ENCODE results near the gene KIAA1755.

KIAA1755 gene

GRCh38 chr20:38222231-38222922 lies 38.2 kb downstream of the KIAA1755 start:
- 69% methylated on average over 12 of the region's 12 CpGs for WGBS
- Histone ChIP-seq H3K27ac (ENCODE audit: low read depth, low read length) (no peak overlapping the region), H3K27me3 (ENCODE audit: insufficient read depth, low read length) (no peaks in the 10 kb centered on the region), H3K36me3 (ENCODE audit: insufficient read depth, low read length) (no peaks in the 10 kb centered on the region), H3K9me3 (ENCODE audit: insufficient read depth, low read depth, low read length) (no peaks in the 10 kb centered on the region), H3K9ac (ENCODE audit: low read depth, low read length) (no peak overlapping the region), H3K4me1 (ENCODE audit: insufficient read depth, low read length) (no peaks in the 10 kb centered on the region; the same call in 1 of the 2 replicates), H3K4me3 (ENCODE audit: low read length) (no peak overlapping the region)

GRCh38 chr20:38221119-38221589 lies 39.4 kb downstream of the KIAA1755 start:
- Histone ChIP-seq H3K36me3 (ENCODE audit: insufficient read depth, low read length) (no peaks in the 10 kb centered on the region), H3K4me3 (ENCODE audit: low read length) (no peak overlapping the region), H3K27me3 (ENCODE audit: insufficient read depth, low read length) (no peaks in the 10 kb centered on the region), H3K9ac (ENCODE audit: low read depth, low read length) (no peak overlapping the region), H3K9me3 (ENCODE audit: insufficient read depth, low read depth, low read length) (no peaks in the 10 kb centered on the region), H3K4me1 (ENCODE audit: insufficient read depth, low read length) (no peaks in the 10 kb centered on the region; the same call in 1 of the 2 replicates), H3K27ac (ENCODE audit: low read depth, low read length) (no peak overlapping the region)
- WGBS, result 17% methylated on average over 11 of the region's 11 CpGs

- no peak overlapping the region for H3K27ac ChIP-seq (ENCODE audit: low read depth, low read length)
- no peak overlapping the region for H3K9ac ChIP-seq (ENCODE audit: low read depth, low read length)
- no peaks in the 10 kb centered on the region for H3K9me3 ChIP-seq (ENCODE audit: insufficient read depth, low read depth, low read length)
- no peak overlapping the region for H3K4me3 ChIP-seq (ENCODE audit: low read length)
- 77% methylated on average over 11 of the region's 11 CpGs for WGBS
- H3K27me3 ChIP-seq (ENCODE audit: insufficient read depth, low read length), result no peaks in the 10 kb centered on the region
- no peaks in the 10 kb centered on the region; the same call in 1 of the 2 replicates for H3K4me1 ChIP-seq (ENCODE audit: insufficient read depth, low read length)
- no peaks in the 10 kb centered on the region for H3K36me3 ChIP-seq (ENCODE audit: insufficient read depth, low read length)
Measured at GRCh38 chr20:38220587-38221118, 39.9 kb downstream of the KIAA1755 start.

- Histone ChIP-seq H3K4me3 (ENCODE audit: low read length) (no peak overlapping the region), H3K4me1 (ENCODE audit: insufficient read depth, low read length) (no peaks in the 10 kb centered on the region; the same call in 1 of the 2 replicates), H3K9ac (ENCODE audit: low read depth, low read length) (no peak overlapping the region), H3K27me3 (ENCODE audit: insufficient read depth, low read length) (no peaks in the 10 kb centered on the region), H3K36me3 (ENCODE audit: insufficient read depth, low read length) (no peaks in the 10 kb centered on the region), H3K9me3 (ENCODE audit: insufficient read depth, low read depth, low read length) (no peaks in the 10 kb centered on the region), H3K27ac (ENCODE audit: low read depth, low read length) (no peak overlapping the region)
- WGBS, result 91% methylated on average over 19 of the region's 19 CpGs
Measured at GRCh38 chr20:38219006-38219950, 41.3 kb downstream of the KIAA1755 start.

GRCh38 chr20:38218566-38218885 lies 42.0 kb downstream of the KIAA1755 start:
- WGBS, result 94% methylated on average over 7 of the region's 7 CpGs
- Histone ChIP-seq H3K9ac (ENCODE audit: low read depth, low read length) (no peak overlapping the region), H3K36me3 (ENCODE audit: insufficient read depth, low read length) (no peaks in the 10 kb centered on the region), H3K4me1 (ENCODE audit: insufficient read depth, low read length) (no peaks in the 10 kb centered on the region; the same call in 1 of the 2 replicates), H3K27ac (ENCODE audit: low read depth, low read length) (no peak overlapping the region), H3K9me3 (ENCODE audit: insufficient read depth, low read depth, low read length) (no peaks in the 10 kb centered on the region), H3K27me3 (ENCODE audit: insufficient read depth, low read length) (no peaks in the 10 kb centered on the region), H3K4me3 (ENCODE audit: low read length) (no peak overlapping the region)

GRCh38 chr20:38217791-38218565 lies 42.6 kb downstream of the KIAA1755 start:
- Histone ChIP-seq H3K27me3 (ENCODE audit: insufficient read depth, low read length) (no peaks in the 10 kb centered on the region), H3K9ac (ENCODE audit: low read depth, low read length) (no peak overlapping the region), H3K36me3 (ENCODE audit: insufficient read depth, low read length) (no peaks in the 10 kb centered on the region), H3K4me3 (ENCODE audit: low read length) (no peak overlapping the region), H3K27ac (ENCODE audit: low read depth, low read length) (no peak overlapping the region), H3K4me1 (ENCODE audit: insufficient read depth, low read length) (no peaks in the 10 kb centered on the region; the same call in 1 of the 2 replicates), H3K9me3 (ENCODE audit: insufficient read depth, low read depth, low read length) (no peaks in the 10 kb centered on the region)
- 47% methylated on average over 15 of the region's 15 CpGs for WGBS

- Histone ChIP-seq H3K4me1 (ENCODE audit: insufficient read depth, low read length) (no peaks in the 10 kb centered on the region; the same call in 1 of the 2 replicates), H3K36me3 (ENCODE audit: insufficient read depth, low read length) (no peaks in the 10 kb centered on the region), H3K9me3 (ENCODE audit: insufficient read depth, low read depth, low read length) (no peaks in the 10 kb centered on the region), H3K9ac (ENCODE audit: low read depth, low read length) (no peak overlapping the region), H3K27ac (ENCODE audit: low read depth, low read length) (no peak overlapping the region), H3K4me3 (ENCODE audit: low read length) (no peak overlapping the region), H3K27me3 (ENCODE audit: insufficient read depth, low read length) (no peaks in the 10 kb centered on the region)
- WGBS, result 90% methylated on average over 24 of the region's 24 CpGs
Measured at GRCh38 chr20:38216746-38217595, 43.6 kb downstream of the KIAA1755 start.

- Histone ChIP-seq H3K27ac (ENCODE audit: low read depth, low read length) (no peak overlapping the region), H3K4me1 (ENCODE audit: insufficient read depth, low read length) (no peaks in the 10 kb centered on the region; the same call in 1 of the 2 replicates), H3K27me3 (ENCODE audit: insufficient read depth, low read length) (no peaks in the 10 kb centered on the region), H3K9me3 (ENCODE audit: insufficient read depth, low read depth, low read length) (no peaks in the 10 kb centered on the region), H3K36me3 (ENCODE audit: insufficient read depth, low read length) (no peaks in the 10 kb centered on the region), H3K9ac (ENCODE audit: low read depth, low read length) (no peak overlapping the region), H3K4me3 (ENCODE audit: low read length) (no peak overlapping the region)
- 86% methylated on average over 6 of the region's 6 CpGs for WGBS
Measured at GRCh38 chr20:38216201-38216600, 44.3 kb downstream of the KIAA1755 start.

GRCh38 chr20:38215194-38216182 lies 45.0 kb downstream of the KIAA1755 start:
- H3K9ac ChIP-seq (ENCODE audit: low read depth, low read length), result no peak overlapping the region
- H3K4me1 ChIP-seq (ENCODE audit: insufficient read depth, low read length), result no peaks in the 10 kb centered on the region; the same call in 1 of the 2 replicates
- H3K4me3 ChIP-seq (ENCODE audit: low read length), result no peak overlapping the region
- no peak overlapping the region for H3K27ac ChIP-seq (ENCODE audit: low read depth, low read length)
- H3K36me3 ChIP-seq (ENCODE audit: insufficient read depth, low read length), result no peaks in the 10 kb centered on the region
- no peaks in the 10 kb centered on the region for H3K27me3 ChIP-seq (ENCODE audit: insufficient read depth, low read length)
- H3K9me3 ChIP-seq (ENCODE audit: insufficient read depth, low read depth, low read length), result no peaks in the 10 kb centered on the region
- 87% methylated on average over 23 of the region's 23 CpGs for WGBS

Measured in HUES64 (cell line).